HCT116 (cell line): Measurements from ENCODE around the gene ETS2. TPM values are rescaled to one million over a fixed set of nuclear protein-coding genes. Genes with fewer than 3 reads are reported as not detected.

Experiments
- ATAC-seq: fragments of 200-7000 bp; cut with Tn5 transposase; 2 replicates; pipeline ENCODE4 v1.9.1; 2020; ENCODE audit warnings: mild to moderate bottlenecking, moderate library complexity
- BruUV-seq: library from RNA; stranded (reverse); fragments of 400-500 nt; replicated peaks from 2 replicates; lab custom pipeline; 2021; lab: Mats Ljungman, UMichigan
- CTCF ChIA-PET: fragments of 300-600 bp; sonication (Branson Sonifier 250); formaldehyde crosslinking; loops from one replicate; lab custom pipeline; 2021; ENCODE audit warnings: antibody characterized with exemption; lab: Charles Lee
- POLR2A ChIA-PET: fragments of 300-600, 350-600 bp; sonication (Branson Sonifier 250); formaldehyde crosslinking; loops from one replicate; lab custom pipeline; 2021; ENCODE audit warnings: antibody characterized with exemption; lab: Charles Lee
- RAD21 ChIA-PET, 2 experiments: fragments of 300-600 bp; sonication (Branson Sonifier 250); formaldehyde crosslinking; loops; one replicate each; lab custom pipeline; 2023; ENCODE audit warnings: low total read pairs in 2 of 2; ENCODE audit not compliant: uncharacterized antibody in 2 of 2, unreplicated experiment in 2 of 2, low non-redundant PET in 1 of 2; lab: Charles Lee
- DNase-seq: peaks from one replicate; pipeline ENCODE4 v3.0.0-alpha.2; 2010; ENCODE audit warnings: low read depth, low spot score
- H2AFZ ChIP-seq: fragments of 200-600 bp; shearing (Covaris generic), sonication (generic); 2 replicates; pipeline ENCODE4 v1.6.1; 2017; ENCODE audit warnings: low read depth, mixed run types, mixed read lengths, antibody characterized with exemption, low read length; ENCODE audit not compliant: poor library complexity, severe bottlenecking
- H3K27ac ChIP-seq: 2 replicates; pipeline ENCODE4 v1.5.1; 2012; ENCODE audit warnings: low read depth, low read length
- H3K27me3 ChIP-seq: fragments of 200-600 bp; sonication (generic); 2 replicates; pipeline ENCODE4 v1.6.1; 2016; ENCODE audit warnings: mixed run types, low read length, mixed read lengths; ENCODE audit not compliant: insufficient read depth
- H3K36me3 ChIP-seq, 2 experiments: fragments of 200-500 bp in 1 of 2; fragments of 200-600 bp in 1 of 2; sonication (Bioruptor generic) in 1 of 2; sonication (generic) in 1 of 2; 2 replicates each; pipeline versions ENCODE4 v1.5.1 to v1.6.1; 2014 to 2016; ENCODE audit warnings: low read length in 2 of 2, inconsistent platforms in 1 of 2, mixed read lengths in 1 of 2, mixed run types in 1 of 2; ENCODE audit not compliant: insufficient read depth in 2 of 2, control insufficient read depth in 1 of 2
- H3K4me1 ChIP-seq, 2 experiments: fragments of 200-600 bp in 1 of 2; sonication (generic) in 1 of 2; 2 replicates each; pipeline versions ENCODE4 v1.5.1 to v1.6.1; 2012 to 2017; ENCODE audit warnings: low read length in 2 of 2, inconsistent platforms in 1 of 2, mild to moderate bottlenecking in 1 of 2, mixed read lengths in 1 of 2, mixed run types in 1 of 2, moderate library complexity in 1 of 2; ENCODE audit not compliant: insufficient read depth in 2 of 2, control insufficient read depth in 1 of 2
- H3K4me2 ChIP-seq: fragments of 200-600 bp; sonication (generic); 2 replicates; pipeline ENCODE4 v1.6.1; 2017; ENCODE audit warnings: mixed run types, low read length, mixed read lengths
- H3K4me3 ChIP-seq, 2 experiments: fragments of 200-600 bp in 1 of 2; sonication (generic) in 1 of 2; replicated peaks in 1 of 2; 2 replicates each; pipeline ENCODE4 v1.5.1; 2011 to 2016; ENCODE audit warnings: low read length in 2 of 2, control low read depth in 1 of 2, low read depth in 1 of 2, mild to moderate bottlenecking in 1 of 2, mixed read lengths in 1 of 2, mixed run types in 1 of 2
- H3K79me2 ChIP-seq: fragments of 200-600 bp; sonication (generic); 2 replicates; pipeline ENCODE4 v1.6.1; 2017; ENCODE audit warnings: mild to moderate bottlenecking, mixed run types, low read length, moderate library complexity, mixed read lengths; ENCODE audit not compliant: insufficient read depth
- H3K9ac ChIP-seq: fragments of 200-600 bp; sonication (generic); 2 replicates; pipeline ENCODE4 v1.6.1; 2016; ENCODE audit warnings: low read length, mixed read lengths
- H3K9me2 ChIP-seq: fragments of 200-600 bp; sonication (generic), shearing (Covaris generic); 2 replicates; pipeline ENCODE4 v1.6.1; 2017; ENCODE audit warnings: mixed run types, mild to moderate bottlenecking, moderate library complexity; ENCODE audit not compliant: insufficient read depth
- H3K9me3 ChIP-seq, 2 experiments: fragments of 200-500 bp in 1 of 2; fragments of 200-600 bp in 1 of 2; sonication (Bioruptor generic) in 1 of 2; sonication (generic) in 1 of 2; 2 replicates each; pipeline ENCODE4 v1.6.1; 2014 to 2017; ENCODE audit warnings: low read length in 2 of 2, mixed read lengths in 2 of 2, inconsistent platforms in 1 of 2, low read depth in 1 of 2, mild to moderate bottlenecking in 1 of 2, mixed run types in 1 of 2, moderate library complexity in 1 of 2; ENCODE audit not compliant: control insufficient read depth in 1 of 2, insufficient read depth in 1 of 2
- H4K20me1 ChIP-seq: fragments of 200-600 bp; sonication (generic), shearing (Covaris generic); 2 replicates; pipeline ENCODE4 v1.6.1; 2017; ENCODE audit warnings: mixed run types, mild to moderate bottlenecking, moderate library complexity; ENCODE audit not compliant: insufficient read depth
- CBX3 ChIP-seq: IDR thresholded peaks from 2 replicates; pipeline ENCODE4 v1.6.1; 2012; ENCODE audit warnings: low read depth
- ELF1 ChIP-seq: IDR thresholded peaks from 2 replicates; pipeline ENCODE4 v1.6.1; 2012; ENCODE audit warnings: low read depth, borderline replicate concordance
- EZH2 ChIP-seq: fragments of 200-600 bp; sonication (generic); IDR thresholded peaks from 2 replicates; pipeline ENCODE4 v1.6.1; 2017; ENCODE audit warnings: antibody characterized with exemption, mixed run types
- EZH2phosphoT487 ChIP-seq: fragments of 200-600 bp; IDR thresholded peaks from 2 replicates; pipeline ENCODE4 v1.6.1; 2018; ENCODE audit warnings: antibody characterized with exemption, borderline replicate concordance
- POLR2A ChIP-seq: IDR thresholded peaks from 2 replicates; pipeline ENCODE4 v1.7.0; 2011; ENCODE audit warnings: borderline replicate concordance; ENCODE audit not compliant: insufficient read depth, insufficient read length; ENCODE audit errors: extremely low read depth
- REST ChIP-seq: IDR thresholded peaks from 2 replicates; pipeline ENCODE4 v1.6.1; 2012; ENCODE audit warnings: low read depth
- SP1 ChIP-seq: IDR thresholded peaks from 2 replicates; pipeline ENCODE4 v1.6.1; 2012; ENCODE audit warnings: low read depth
- TCF7L2 ChIP-seq: IDR thresholded peaks from 2 replicates; pipeline ENCODE4 v1.7.0; 2011; ENCODE audit warnings: borderline replicate concordance, inconsistent platforms; ENCODE audit not compliant: insufficient read depth, insufficient read length; ENCODE audit errors: extremely low read depth
- ZFX ChIP-seq: fragments of 450-650 bp; IDR thresholded peaks from 2 replicates; pipeline ENCODE4 v1.6.1; 2017
- intact Hi-C: fragments of 100-400 bp; cut with micrococcal nuclease; formaldehyde crosslinking; loops from 2 replicates; pipeline ENCODE4 v1.10.0; 2022
- total RNA-seq: library from RNA; stranded (reverse); gene quantifications from one replicate; pipeline ENCODE4 v1.2.1, GENCODE V29; 2021; ENCODE audit not compliant: unreplicated experiment

ETS2 gene
- total RNA-seq, 1 experiment from 2014 or later: 32.9 TPM

- ChIA-PET POLR2A (no interaction called here), RAD21 (no interaction called here), CTCF (no interaction called here)
- Histone ChIP-seq H2AFZ (no peak overlapping the region), H4K20me1 (no peaks in the 10 kb centered on the region), H3K27ac (no peak overlapping the region), H3K4me3 (no peak overlapping the region), H3K36me3 (no peaks in the 10 kb centered on the region), H3K79me2 (no peaks in the 10 kb centered on the region), H3K9me2 (no peaks in the 10 kb centered on the region), H3K9ac (no peak overlapping the region), H3K4me1 (0 out of 4 replicates have a peak, but pooled peaks cover 0 to 3% of the 10 kb centered on the region in 2 experiments), H3K27me3 (no peaks in the 10 kb centered on the region), H3K9me3 (no peaks in the 10 kb centered on the region), H3K4me2 (no peak overlapping the region)
- ATAC-seq: no peak
- TF ChIP-seq ZFX: no peak
- TF ChIP-seq SP1: no peak
- no peak for TF ChIP-seq EZH2phosphoT487
- no peak for TF ChIP-seq TCF7L2
- TF ChIP-seq POLR2A: no peak
- no peak for TF ChIP-seq CBX3
- no peak for TF ChIP-seq EZH2
- no peak for TF ChIP-seq ELF1
- TF ChIP-seq REST: no peak
- no TSS peak for BruUV-seq
- no peak for DNase-seq
- intact Hi-C loops: no loop called here
Measured at GRCh38 chr21:38863291-38863690, 57.6 kb downstream of the ETS2 start.
